GM19351 (cell line): Measurements from ENCODE around the gene CHKA.

Experiments
- ATAC-seq: cut with Tn5 transposase; IDR thresholded peaks from one replicate; pipeline ENCODE4 v1.9.1; 2021; ENCODE audit warnings: mild to moderate bottlenecking, moderate library complexity; ENCODE audit not compliant: unreplicated experiment

The CHKA gene

GRCh38 chr11:68077617-68078582 lies 43.3 kb downstream of the CHKA start:
- no peak for ATAC-seq

- ATAC-seq, result no peak
Observed at GRCh38 chr11:68076371-68077042, 44.7 kb downstream of the CHKA start.

- no peak for ATAC-seq
Observed at GRCh38 chr11:68074584-68075352, 46.4 kb downstream of the CHKA start.

GRCh38 chr11:68071281-68072048 lies 49.7 kb downstream of the CHKA start:
- ATAC-seq, result no peak

GRCh38 chr11:68067991-68068390 lies 53.2 kb downstream of the CHKA start:
- no peak for ATAC-seq

- ATAC-seq, result no peak
Observed at GRCh38 chr11:68066742-68067141, 54.4 kb downstream of the CHKA start.

GRCh38 chr11:68065841-68066240 lies 55.3 kb downstream of the CHKA start:
- no peak for ATAC-seq

- ATAC-seq, result no peak
Observed at GRCh38 chr11:68064926-68065325, 56.3 kb downstream of the CHKA start.

GRCh38 chr11:68061508-68061907 lies 59.7 kb downstream of the CHKA start:
- no peak for ATAC-seq

- no peak for ATAC-seq
Observed at GRCh38 chr11:68057807-68058206, 63.4 kb downstream of the CHKA start.

- ATAC-seq, result no peak
Observed at GRCh38 chr11:68056317-68057285, 64.6 kb downstream of the CHKA start.

- no peak for ATAC-seq
Observed at GRCh38 chr11:68053981-68054812, 67.0 kb downstream of the CHKA start.

- no peak for ATAC-seq
Observed at GRCh38 chr11:68053117-68053516, 68.1 kb downstream of the CHKA start.

- ATAC-seq, result no peak
Observed at GRCh38 chr11:68052137-68052873, 68.9 kb downstream of the CHKA start.

GRCh38 chr11:68051191-68052136 lies 69.7 kb downstream of the CHKA start:
- ATAC-seq, result no peak

GRCh38 chr11:68050371-68050841 lies 70.8 kb downstream of the CHKA start:
- no peak for ATAC-seq
